ENCODE measurements around the gene EMILIN3. TPM values are rescaled to one million over a fixed set of nuclear protein-coding genes. Genes with fewer than 3 reads are reported as not detected.

Gene EMILIN3
- total RNA-seq, 1 experiment from 2014 or later: not detected

- H3K4me1 ChIP-seq (ENCODE audit: low read length): no peaks in the 10 kb centered on the region
- no peak overlapping the region for H2AFZ ChIP-seq (ENCODE audit: low read length)
- H3K79me2 ChIP-seq (ENCODE audit: low read length): no peaks in the 10 kb centered on the region
- H3K9ac ChIP-seq (ENCODE audit: low read length): no peak overlapping the region
- no peaks in the 10 kb centered on the region for H3K9me2 ChIP-seq (replicated peaks; ENCODE audit: insufficient read depth, low read length)
- no peak overlapping the region for H3K4me2 ChIP-seq (ENCODE audit: low read depth, low read length, poor library complexity, severe bottlenecking)
- no peaks in the 10 kb centered on the region for H3K9me3 ChIP-seq (ENCODE audit: low read length)
- no peak for DNase-seq
- H3K27me3 ChIP-seq (ENCODE audit: low read length): no peaks in the 10 kb centered on the region
- H3K4me3 ChIP-seq (ENCODE audit: low read length): no peak overlapping the region
- no peak overlapping the region for H3K27ac ChIP-seq (ENCODE audit: low read length)
- H4K20me1 ChIP-seq (ENCODE audit: insufficient read depth, low read depth, low read length): no peaks in the 10 kb centered on the region
- H3K36me3 ChIP-seq (ENCODE audit: insufficient read depth, low read length): no peaks in the 10 kb centered on the region
Observed at GRCh38 chr20:41334443-41335421, 31.9 kb downstream of the EMILIN3 start.

- H3K36me3 ChIP-seq (ENCODE audit: insufficient read depth, low read length): no peaks in the 10 kb centered on the region
- no peaks in the 10 kb centered on the region for H3K9me2 ChIP-seq (replicated peaks; ENCODE audit: insufficient read depth, low read length)
- no peak overlapping the region for H3K27ac ChIP-seq (ENCODE audit: low read length)
- H3K9me3 ChIP-seq (ENCODE audit: low read length): no peaks in the 10 kb centered on the region
- no peaks in the 10 kb centered on the region for H3K79me2 ChIP-seq (ENCODE audit: low read length)
- no peak overlapping the region for H2AFZ ChIP-seq (ENCODE audit: low read length)
- no peak for DNase-seq
- no peaks in the 10 kb centered on the region for H4K20me1 ChIP-seq (ENCODE audit: insufficient read depth, low read depth, low read length)
- no peak overlapping the region for H3K4me3 ChIP-seq (ENCODE audit: low read length)
- no peak overlapping the region for H3K9ac ChIP-seq (ENCODE audit: low read length)
- no peaks in the 10 kb centered on the region for H3K27me3 ChIP-seq (ENCODE audit: low read length)
- H3K4me1 ChIP-seq (ENCODE audit: low read length): no peaks in the 10 kb centered on the region
- H3K4me2 ChIP-seq (ENCODE audit: low read depth, low read length, poor library complexity, severe bottlenecking): no peak overlapping the region
Observed at GRCh38 chr20:41334036-41334435, 32.6 kb downstream of the EMILIN3 start.

GRCh38 chr20:41331731-41332130, 34.9 kb downstream of the EMILIN3 start:
- Histone ChIP-seq H3K36me3 (ENCODE audit: insufficient read depth, low read length) (no peaks in the 10 kb centered on the region), H3K9ac (ENCODE audit: low read length) (no peak overlapping the region), H4K20me1 (ENCODE audit: insufficient read depth, low read depth, low read length) (no peaks in the 10 kb centered on the region), H3K9me3 (ENCODE audit: low read length) (no peaks in the 10 kb centered on the region), H3K27me3 (ENCODE audit: low read length) (no peaks in the 10 kb centered on the region), H3K9me2 (replicated peaks; ENCODE audit: insufficient read depth, low read length) (no peaks in the 10 kb centered on the region), H3K4me1 (ENCODE audit: low read length) (no peaks in the 10 kb centered on the region), H3K4me3 (ENCODE audit: low read length) (no peak overlapping the region), H3K79me2 (ENCODE audit: low read length) (no peaks in the 10 kb centered on the region), H3K27ac (ENCODE audit: low read length) (no peak overlapping the region), H3K4me2 (ENCODE audit: low read depth, low read length, poor library complexity, severe bottlenecking) (no peak overlapping the region), H2AFZ (ENCODE audit: low read length) (no peak overlapping the region)
- DNase-seq: no peak

GRCh38 chr20:41330941-41331340, 35.7 kb downstream of the EMILIN3 start:
- Histone ChIP-seq H3K4me3 (ENCODE audit: low read length) (no peak overlapping the region), H4K20me1 (ENCODE audit: insufficient read depth, low read depth, low read length) (no peaks in the 10 kb centered on the region), H3K27me3 (ENCODE audit: low read length) (no peaks in the 10 kb centered on the region), H3K9me2 (replicated peaks; ENCODE audit: insufficient read depth, low read length) (no peaks in the 10 kb centered on the region), H2AFZ (ENCODE audit: low read length) (no peak overlapping the region), H3K9ac (ENCODE audit: low read length) (no peak overlapping the region), H3K9me3 (ENCODE audit: low read length) (no peaks in the 10 kb centered on the region), H3K27ac (ENCODE audit: low read length) (no peak overlapping the region), H3K79me2 (ENCODE audit: low read length) (no peaks in the 10 kb centered on the region), H3K4me2 (ENCODE audit: low read depth, low read length, poor library complexity, severe bottlenecking) (no peak overlapping the region), H3K4me1 (ENCODE audit: low read length) (no peaks in the 10 kb centered on the region), H3K36me3 (ENCODE audit: insufficient read depth, low read length) (no peaks in the 10 kb centered on the region)
- no peak for DNase-seq

GRCh38 chr20:41330343-41330720, 36.3 kb downstream of the EMILIN3 start:
- H3K4me1 ChIP-seq (ENCODE audit: low read length): no peaks in the 10 kb centered on the region
- DNase-seq: no peak
- no peak overlapping the region for H3K4me3 ChIP-seq (ENCODE audit: low read length)
- H3K4me2 ChIP-seq (ENCODE audit: low read depth, low read length, poor library complexity, severe bottlenecking): no peak overlapping the region
- no peaks in the 10 kb centered on the region for H3K79me2 ChIP-seq (ENCODE audit: low read length)
- H3K9ac ChIP-seq (ENCODE audit: low read length): no peak overlapping the region
- H3K27me3 ChIP-seq (ENCODE audit: low read length): no peaks in the 10 kb centered on the region
- H4K20me1 ChIP-seq (ENCODE audit: insufficient read depth, low read depth, low read length): no peaks in the 10 kb centered on the region
- no peaks in the 10 kb centered on the region for H3K9me2 ChIP-seq (replicated peaks; ENCODE audit: insufficient read depth, low read length)
- H3K36me3 ChIP-seq (ENCODE audit: insufficient read depth, low read length): no peaks in the 10 kb centered on the region
- no peaks in the 10 kb centered on the region for H3K9me3 ChIP-seq (ENCODE audit: low read length)
- H2AFZ ChIP-seq (ENCODE audit: low read length): no peak overlapping the region
- no peak overlapping the region for H3K27ac ChIP-seq (ENCODE audit: low read length)

- H3K9me3 ChIP-seq (ENCODE audit: low read length): no peaks in the 10 kb centered on the region
- H3K4me1 ChIP-seq (ENCODE audit: low read length): no peaks in the 10 kb centered on the region
- H3K27ac ChIP-seq (ENCODE audit: low read length): no peak overlapping the region
- no peaks in the 10 kb centered on the region for H3K27me3 ChIP-seq (ENCODE audit: low read length)
- no peaks in the 10 kb centered on the region for H3K9me2 ChIP-seq (replicated peaks; ENCODE audit: insufficient read depth, low read length)
- no peak overlapping the region for H3K4me2 ChIP-seq (ENCODE audit: low read depth, low read length, poor library complexity, severe bottlenecking)
- H2AFZ ChIP-seq (ENCODE audit: low read length): no peak overlapping the region
- no peak overlapping the region for H3K9ac ChIP-seq (ENCODE audit: low read length)
- H4K20me1 ChIP-seq (ENCODE audit: insufficient read depth, low read depth, low read length): no peaks in the 10 kb centered on the region
- no peaks in the 10 kb centered on the region for H3K79me2 ChIP-seq (ENCODE audit: low read length)
- H3K36me3 ChIP-seq (ENCODE audit: insufficient read depth, low read length): no peaks in the 10 kb centered on the region
- DNase-seq: no peak
- no peak overlapping the region for H3K4me3 ChIP-seq (ENCODE audit: low read length)
Observed at GRCh38 chr20:41329435-41330342, 36.9 kb downstream of the EMILIN3 start.

GRCh38 chr20:41327178-41327577, 39.4 kb downstream of the EMILIN3 start:
- no peak overlapping the region for H3K27ac ChIP-seq (ENCODE audit: low read length)
- H3K27me3 ChIP-seq (ENCODE audit: low read length): no peaks in the 10 kb centered on the region
- no peak overlapping the region for H3K4me2 ChIP-seq (ENCODE audit: low read depth, low read length, poor library complexity, severe bottlenecking)
- no peak overlapping the region for H3K4me3 ChIP-seq (ENCODE audit: low read length)
- H3K4me1 ChIP-seq (ENCODE audit: low read length): peaks cover 5% of the 10 kb centered on the region
- no peak for DNase-seq
- H3K36me3 ChIP-seq (ENCODE audit: insufficient read depth, low read length): no peaks in the 10 kb centered on the region
- no peaks in the 10 kb centered on the region for H3K79me2 ChIP-seq (ENCODE audit: low read length)
- H3K9ac ChIP-seq (ENCODE audit: low read length): no peak overlapping the region
- no peaks in the 10 kb centered on the region for H3K9me3 ChIP-seq (ENCODE audit: low read length)
- H3K9me2 ChIP-seq (replicated peaks; ENCODE audit: insufficient read depth, low read length): no peaks in the 10 kb centered on the region
- no peaks in the 10 kb centered on the region for H4K20me1 ChIP-seq (ENCODE audit: insufficient read depth, low read depth, low read length)
- H2AFZ ChIP-seq (ENCODE audit: low read length): no peak overlapping the region

- Histone ChIP-seq H2AFZ (ENCODE audit: low read length) (no peak overlapping the region), H3K27ac (ENCODE audit: low read length) (no peak overlapping the region), H3K4me3 (ENCODE audit: low read length) (no peak overlapping the region), H3K9ac (ENCODE audit: low read length) (no peak overlapping the region), H3K27me3 (ENCODE audit: low read length) (no peaks in the 10 kb centered on the region; the same call in 1 of the 2 replicates), H3K9me3 (ENCODE audit: low read length) (no peaks in the 10 kb centered on the region), H3K36me3 (ENCODE audit: insufficient read depth, low read length) (no peaks in the 10 kb centered on the region), H3K4me1 (ENCODE audit: low read length) (peaks cover 22% of the 10 kb centered on the region), H3K4me2 (ENCODE audit: low read depth, low read length, poor library complexity, severe bottlenecking) (no peak overlapping the region), H3K9me2 (replicated peaks; ENCODE audit: insufficient read depth, low read length) (no peaks in the 10 kb centered on the region), H3K79me2 (ENCODE audit: low read length) (no peaks in the 10 kb centered on the region), H4K20me1 (ENCODE audit: insufficient read depth, low read depth, low read length) (no peaks in the 10 kb centered on the region)
- no peak for DNase-seq
Observed at GRCh38 chr20:41320976-41321375, 45.6 kb downstream of the EMILIN3 start.
